NCI-H2227 (cell line): ENCODE results near the gene SHOC2.

ENCODE experiments used
- DNase-seq: peaks from one replicate; lab custom pipeline; 2025; ENCODE audit not compliant: unreplicated experiment; lab: John Stamatoyannopoulos, UW

Gene SHOC2

GRCh38 chr10:110979611-110980010, 60.2 kb downstream of the SHOC2 start:
- DNase-seq, result no peak

- DNase-seq, result no peak
These were observed 61.4 kb downstream of the SHOC2 start for GRCh38 chr10:110980807-110981206.

DNA sequence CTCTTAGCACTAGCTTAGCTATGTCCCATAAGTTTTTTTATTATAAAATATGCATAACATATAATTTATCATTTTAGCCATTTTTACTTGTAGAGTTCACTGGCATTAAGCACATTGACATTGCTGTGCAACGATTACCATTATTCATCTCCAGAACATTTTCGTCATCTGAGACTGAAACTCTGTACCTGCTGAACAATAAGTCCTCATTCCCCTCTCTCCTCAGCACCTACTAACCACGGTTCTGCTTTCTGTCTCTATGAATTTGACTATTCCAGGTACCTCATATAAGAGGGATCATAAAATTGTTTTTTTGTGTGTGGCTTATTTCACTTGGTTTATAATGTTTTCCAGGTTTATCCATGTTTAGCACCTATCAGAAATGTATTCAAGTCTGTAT, 64.1 kb downstream of the SHOC2 start:
- no peak for DNase-seq

DNA sequence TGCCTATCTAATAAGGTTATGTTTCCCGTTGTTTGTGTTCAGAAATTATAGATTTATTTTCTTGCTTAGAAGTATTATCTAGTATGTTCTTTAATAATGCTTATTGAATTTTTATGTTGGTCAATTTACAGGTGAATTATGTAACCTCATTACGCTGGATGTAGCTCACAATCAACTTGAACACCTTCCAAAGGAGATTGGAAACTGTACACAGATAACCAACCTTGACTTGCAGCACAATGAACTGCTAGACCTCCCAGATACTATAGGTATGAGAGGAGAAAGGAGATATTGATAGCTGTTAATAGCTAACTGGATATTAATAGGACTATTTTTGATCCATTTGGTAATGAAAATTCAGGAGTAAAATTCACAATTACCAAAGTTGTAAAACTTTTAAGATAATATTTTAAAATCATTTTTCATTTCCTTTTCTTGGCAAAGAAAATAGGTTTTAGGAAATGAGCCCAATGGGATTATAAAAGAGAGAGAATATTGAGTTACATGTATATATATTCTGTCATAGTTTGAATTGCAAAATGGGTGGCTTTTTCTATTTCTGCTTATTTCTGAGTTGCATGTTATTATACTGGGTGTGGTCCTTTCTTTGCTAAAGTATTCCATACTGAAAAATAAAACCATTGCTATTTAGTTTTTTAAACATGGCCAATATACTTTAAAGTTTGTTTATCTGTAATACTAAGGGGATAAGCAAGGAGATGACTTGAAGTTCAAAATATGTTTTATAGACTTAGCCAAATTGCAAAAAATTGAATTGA, 66.3 kb downstream of the SHOC2 start:
- no peak for DNase-seq

DNA sequence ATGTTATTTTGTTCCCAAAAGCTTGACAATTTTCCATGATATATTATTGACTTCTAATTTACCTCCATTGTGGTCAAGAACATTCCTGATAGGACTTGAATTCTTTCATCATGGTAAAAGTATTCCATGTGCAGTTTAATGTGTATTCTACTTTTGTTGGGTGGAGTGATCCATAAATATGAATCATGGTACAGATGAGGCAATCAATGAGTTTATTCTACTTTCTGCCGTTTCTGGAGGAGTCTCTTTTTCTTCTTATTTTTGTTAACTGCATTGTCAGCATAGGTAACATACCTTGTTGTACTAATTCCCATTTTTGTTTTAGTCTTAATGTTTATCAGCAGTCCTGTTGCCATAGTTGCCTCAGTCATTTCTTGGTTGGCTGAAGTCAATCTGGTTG, 69.6 kb downstream of the SHOC2 start:
- no peak for DNase-seq

GRCh38 chr10:110992006-110992800, 72.8 kb downstream of the SHOC2 start:
- DNase-seq, result no peak

GRCh38 chr10:110993024-110993693, 73.8 kb downstream of the SHOC2 start:
- DNase-seq, result no peak

- no peak for DNase-seq
These were observed 75.1 kb downstream of the SHOC2 start for GRCh38 chr10:110994406-110995086.

- DNase-seq, result no peak
These were observed 75.9 kb downstream of the SHOC2 start for GRCh38 chr10:110995301-110995700.

DNA sequence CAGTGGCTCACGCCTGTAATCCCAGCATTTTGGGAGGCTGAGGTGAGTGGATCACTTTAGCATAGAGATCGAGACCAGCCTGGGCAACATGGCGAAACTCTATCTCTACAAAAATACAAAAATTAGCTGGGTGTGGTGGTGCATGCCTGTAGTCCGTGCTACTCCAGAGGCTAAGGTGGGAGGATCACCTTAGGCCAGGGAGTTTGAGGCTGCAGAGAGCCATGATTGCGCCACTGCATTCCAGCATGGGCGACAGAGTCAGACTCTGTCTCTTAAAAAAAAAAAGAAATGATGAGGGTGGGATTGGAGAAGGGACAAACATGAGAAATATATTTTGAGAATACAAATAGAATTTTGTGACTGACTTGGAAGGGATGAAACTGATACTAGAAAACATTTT, 76.9 kb downstream of the SHOC2 start:
- no peak for DNase-seq

DNA sequence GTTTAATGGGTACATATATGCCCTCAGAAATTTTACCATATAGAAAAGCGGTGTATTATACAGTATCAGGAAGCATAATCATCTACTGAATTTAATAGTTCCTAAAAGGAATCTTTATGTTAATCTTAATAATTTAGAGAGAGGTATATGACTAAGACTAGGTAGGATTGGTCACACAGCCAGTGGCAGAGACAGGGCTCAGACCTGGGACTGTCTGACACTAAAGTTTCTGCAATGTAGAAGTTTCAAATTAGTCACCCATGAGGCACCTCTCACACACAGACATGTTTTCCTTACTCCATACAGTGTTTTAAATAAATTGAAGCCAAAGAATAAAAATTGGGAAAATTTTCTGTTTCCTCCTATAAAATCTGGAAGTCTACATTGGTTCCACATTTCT, 84.6 kb downstream of the SHOC2 start:
- DNase-seq, result no peak

DNA sequence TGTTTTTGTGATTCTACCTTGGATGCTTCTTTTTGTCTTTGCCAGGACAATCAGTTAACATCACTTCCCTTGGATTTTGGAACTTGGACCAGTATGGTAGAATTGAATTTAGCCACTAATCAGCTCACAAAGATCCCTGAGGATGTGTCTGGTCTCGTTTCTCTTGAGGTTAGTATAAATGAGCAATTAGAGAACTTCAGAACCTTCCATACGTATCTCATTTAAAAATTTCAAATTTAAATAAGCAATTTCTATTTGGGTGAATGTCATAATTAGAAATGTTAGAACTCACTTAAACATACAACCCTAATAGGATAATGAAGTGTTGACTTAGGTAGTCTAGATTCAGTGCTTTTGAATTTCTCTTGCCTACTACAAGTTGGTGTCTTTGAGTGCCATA, 88.1 kb downstream of the SHOC2 start:
- DNase-seq, result no peak

- DNase-seq, result no peak
These were observed 95.8 kb downstream of the SHOC2 start for GRCh38 chr10:111015181-111015580.

DNA sequence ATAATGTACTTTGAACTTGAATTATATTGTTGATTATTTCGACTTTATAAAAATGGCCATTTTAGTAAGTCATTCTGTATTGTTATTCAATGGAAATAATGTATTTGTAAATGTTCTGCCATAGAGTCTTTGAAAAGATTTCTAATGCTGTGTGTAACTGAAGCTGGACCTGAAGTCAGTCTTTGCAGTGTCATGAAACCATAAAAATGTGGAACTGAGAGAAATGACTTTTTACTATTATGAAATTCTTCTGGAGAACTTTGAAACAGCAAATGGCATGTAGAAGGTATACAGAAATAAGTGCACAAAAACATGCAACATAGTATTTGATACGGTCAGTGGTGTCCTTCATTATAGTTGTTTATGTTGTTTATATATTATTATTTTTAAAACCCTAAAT, 97.7 kb downstream of the SHOC2 start:
- no peak for DNase-seq

GRCh38 chr10:111018021-111018420, 98.6 kb downstream of the SHOC2 start:
- DNase-seq, result no peak

DNA sequence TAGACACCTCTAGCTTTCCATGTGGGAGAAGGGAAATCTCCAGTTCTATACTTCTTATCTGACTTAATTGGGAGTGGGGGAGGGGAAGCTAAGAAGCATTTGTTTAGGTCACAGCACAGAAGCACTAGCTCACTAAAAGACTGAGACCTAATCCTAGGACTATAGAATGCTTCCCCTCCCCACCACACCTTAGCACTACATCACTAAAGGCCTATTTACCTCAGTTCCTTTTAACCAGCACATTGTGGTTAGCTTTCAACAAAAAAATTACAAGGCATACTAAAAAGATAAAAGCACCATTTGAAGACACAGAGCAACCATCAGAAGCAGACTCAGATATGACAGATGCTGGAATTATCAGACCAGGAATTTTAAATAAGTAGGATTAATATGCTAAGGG, 103.7 kb downstream of the SHOC2 start:
- DNase-seq, result no peak

- DNase-seq, result no peak
These were observed 110.8 kb downstream of the SHOC2 start for GRCh38 chr10:111030042-111030750.

GRCh38 chr10:111034598-111035310, 115.3 kb downstream of the SHOC2 start:
- no peak for DNase-seq

DNA sequence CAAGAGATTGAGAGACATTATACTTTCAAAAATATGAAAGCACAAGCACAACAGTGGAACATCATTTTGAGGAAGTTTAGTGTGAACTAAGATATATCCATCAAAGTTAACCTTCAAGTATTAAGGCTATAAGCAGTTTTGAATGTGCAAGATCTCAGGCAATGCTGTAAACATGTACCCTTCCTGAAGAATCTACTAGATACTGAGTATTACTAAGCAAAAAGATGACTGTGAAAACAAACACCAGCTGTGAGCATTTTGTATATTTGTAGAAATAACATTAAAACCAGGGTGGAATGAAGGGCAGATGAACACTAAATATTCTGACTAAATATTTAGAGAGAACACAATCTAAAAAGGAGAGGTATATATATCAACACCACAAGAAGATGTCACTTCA, 116.1 kb downstream of the SHOC2 start:
- DNase-seq, result no peak

- no peak for DNase-seq
These were observed 118.5 kb downstream of the SHOC2 start for GRCh38 chr10:111037858-111038257.
